ENCODE results near the gene FBL.
"Not testable (repeated sequence)": the region's sequence is repeated elsewhere in the genome, so short reads cannot be mapped to it uniquely, and the experiment has no call there.

FBL gene

DNA sequence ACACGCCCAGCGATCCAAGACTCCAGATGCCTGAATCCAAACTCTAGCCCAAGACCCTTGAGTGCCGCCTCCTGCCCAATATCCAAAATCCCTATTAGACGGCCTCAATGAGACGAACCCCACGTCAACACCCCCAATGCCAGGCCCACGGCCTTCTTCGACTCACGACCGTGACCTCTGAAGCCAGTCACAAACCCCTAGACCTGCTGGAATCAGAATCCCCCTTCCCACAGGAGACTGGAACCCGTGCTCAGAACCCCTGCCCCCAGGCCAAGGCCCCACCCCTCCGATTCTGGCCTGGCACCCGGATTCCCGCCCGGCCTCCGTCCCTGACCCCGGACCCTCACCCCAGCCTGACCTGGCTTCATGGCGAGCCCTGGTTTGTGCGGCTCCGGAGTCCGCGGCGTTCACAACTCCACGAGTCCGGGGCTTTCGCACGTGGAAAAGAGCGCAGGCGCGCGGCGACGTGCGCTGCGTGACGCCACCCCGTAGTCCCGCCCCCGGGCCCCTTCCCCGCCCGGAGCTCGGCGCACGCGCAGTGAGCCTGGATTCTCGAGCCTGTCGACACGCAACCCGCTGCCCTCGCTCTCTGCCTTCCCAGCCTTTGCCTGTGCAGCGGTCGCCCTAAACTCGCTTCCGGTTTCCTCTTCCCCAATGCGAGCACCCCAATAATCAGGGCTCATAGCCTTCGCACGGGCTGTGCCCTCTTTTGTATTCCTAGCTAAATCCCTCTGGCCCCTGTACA lies at the start of gene FBL:
FBL (minus strand) TSS at position 447 of the 745 bp plus-strand sequence; CDS start at position 368, 79 bp downstream.
- DNase-seq: peak; percentile 89

DNA sequence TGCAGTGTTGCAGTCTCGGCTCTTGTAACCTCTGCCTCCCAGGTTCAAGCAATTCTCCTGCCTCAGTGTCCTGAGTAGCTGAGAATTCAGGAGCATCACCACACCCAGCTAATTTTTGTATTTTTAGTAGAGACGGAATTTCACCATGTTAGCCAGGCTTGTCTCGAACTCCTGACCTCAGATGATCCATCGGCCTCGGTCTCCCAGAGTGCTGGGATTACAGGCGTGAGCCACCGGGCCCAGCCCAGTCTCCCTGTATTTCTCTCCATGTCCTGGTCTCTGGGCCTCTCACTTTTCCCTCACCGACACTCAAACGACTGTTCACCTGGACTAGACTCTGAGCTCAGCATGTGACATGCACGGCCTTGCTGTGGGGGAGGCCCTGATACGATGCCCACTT lies 48.9 kb upstream of the FBL start:
- DNase-seq: not testable (repeated sequence)

DNA sequence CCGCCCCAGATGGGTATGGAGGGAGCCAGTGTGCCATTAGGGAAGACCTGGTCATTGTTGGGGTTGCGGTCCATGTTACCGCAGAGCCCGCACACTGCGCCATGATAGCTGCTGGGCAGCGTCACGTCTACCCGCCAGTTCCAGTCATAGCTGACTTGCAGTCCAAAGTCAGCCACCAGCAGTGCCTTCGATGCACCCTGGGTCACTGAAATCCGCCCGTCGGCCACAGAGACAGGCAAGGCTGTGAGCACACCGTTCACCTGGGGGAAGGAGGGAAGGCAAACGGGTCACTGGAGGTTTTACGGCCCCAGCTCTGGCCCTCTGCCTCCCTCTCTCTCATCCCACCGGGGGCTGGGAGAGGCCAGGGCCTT lies 48.0 kb upstream of the FBL start:
- not testable (repeated sequence) for DNase-seq

DNA sequence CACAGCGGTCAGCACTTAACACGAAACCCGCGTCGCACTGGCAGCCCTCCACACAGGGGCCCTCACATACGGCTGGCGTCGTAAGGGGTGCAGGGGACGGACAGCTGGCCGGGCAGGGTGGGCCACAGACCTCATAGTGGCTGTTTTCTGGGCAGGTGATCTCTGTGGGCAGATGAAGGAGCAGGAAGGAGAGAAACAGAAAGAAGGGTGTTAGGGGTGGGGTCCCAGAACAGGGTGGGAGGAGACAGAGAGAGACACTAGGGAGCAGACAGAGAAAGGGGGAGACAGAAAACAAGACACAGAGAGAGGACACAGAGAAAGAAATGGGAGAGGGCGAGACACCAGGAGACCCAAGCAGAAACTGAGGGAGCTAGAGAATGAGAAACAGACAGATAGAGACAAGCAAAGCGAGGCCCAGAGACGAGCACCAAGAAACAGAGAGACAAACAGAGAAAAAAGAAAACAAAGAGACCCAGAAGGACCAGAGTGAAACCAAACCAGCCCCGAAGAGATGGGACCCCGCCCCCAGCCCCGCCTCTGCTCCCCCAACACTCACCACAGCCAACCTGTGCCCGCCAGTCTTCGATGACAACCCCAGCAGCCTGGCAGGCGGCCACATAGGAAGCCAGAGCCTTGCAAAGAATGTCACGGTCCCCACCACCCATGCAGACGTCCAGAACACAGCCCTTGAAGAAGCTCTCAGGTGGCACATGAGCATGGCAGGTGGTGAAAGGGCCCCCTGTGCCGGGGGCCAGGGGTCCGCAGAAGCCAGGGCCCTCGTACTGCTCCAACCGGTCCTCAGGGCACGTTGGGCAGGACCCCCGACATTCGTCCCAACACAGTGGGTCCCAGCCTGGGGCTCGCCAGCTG lies 47.4 kb upstream of the FBL start:
- peak; percentile 34 for DNase-seq

DNA sequence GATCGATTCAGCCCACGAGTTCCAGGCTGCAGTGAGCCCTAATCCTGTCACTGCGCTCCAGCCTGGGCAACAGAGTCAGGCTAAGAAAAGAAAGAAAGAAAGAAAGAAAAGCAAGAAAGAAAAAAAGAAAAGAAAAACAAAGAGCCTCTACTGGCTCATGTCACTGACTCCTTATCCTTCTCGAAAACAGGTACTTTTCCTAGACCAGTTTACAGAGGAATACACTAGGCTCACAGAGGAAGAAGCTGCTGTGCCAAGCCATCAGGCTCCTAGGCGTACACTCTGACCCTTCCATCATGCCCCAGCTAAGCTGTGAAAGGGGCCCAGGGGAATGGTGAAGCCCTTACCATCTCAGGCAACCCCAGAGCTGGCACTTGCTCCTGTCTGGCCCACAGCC lies 46.3 kb upstream of the FBL start:
- not testable (repeated sequence) for DNase-seq

DNA sequence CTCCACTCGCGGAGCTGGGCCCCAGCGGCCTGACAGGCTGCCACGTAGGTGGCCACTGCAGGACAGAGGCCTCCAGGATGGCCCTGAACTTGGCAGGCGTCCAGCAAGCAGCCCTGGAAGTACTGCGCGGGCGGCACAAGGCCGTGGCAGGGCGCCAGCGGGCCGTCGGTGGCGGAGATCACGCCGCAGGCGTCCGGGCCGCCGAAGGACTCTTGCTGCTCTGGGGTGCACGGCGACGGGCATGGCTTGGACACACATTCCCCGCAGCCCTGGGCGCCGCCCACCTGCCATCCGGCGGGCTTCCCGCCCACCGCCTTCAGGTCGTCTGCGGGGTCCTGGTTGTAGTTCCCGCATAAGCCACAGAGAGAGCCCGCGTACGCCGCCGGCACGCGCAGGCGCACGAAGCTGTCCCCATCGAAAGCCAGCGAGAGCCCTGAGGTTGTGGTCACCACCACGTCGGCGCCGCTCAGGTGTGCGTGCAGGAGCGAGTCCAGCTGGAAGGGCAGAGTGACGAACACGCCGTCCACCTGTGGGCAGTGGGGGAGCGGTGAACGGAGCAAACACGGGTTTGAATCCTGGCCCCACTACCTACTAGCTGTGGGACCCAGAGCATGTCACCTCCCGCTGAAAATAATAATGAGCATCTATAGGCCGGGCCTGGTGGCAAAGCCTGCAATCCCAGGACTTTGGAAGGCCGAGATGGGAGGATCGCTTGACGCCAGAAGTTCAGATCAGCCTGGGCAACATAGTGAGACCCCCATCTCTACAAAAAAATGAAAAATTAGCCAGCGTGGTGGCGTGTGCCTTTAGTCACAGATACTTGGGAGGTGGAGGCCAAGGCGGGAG lies 45.7 kb upstream of the FBL start:
- DNase-seq: not testable (repeated sequence)

DNA sequence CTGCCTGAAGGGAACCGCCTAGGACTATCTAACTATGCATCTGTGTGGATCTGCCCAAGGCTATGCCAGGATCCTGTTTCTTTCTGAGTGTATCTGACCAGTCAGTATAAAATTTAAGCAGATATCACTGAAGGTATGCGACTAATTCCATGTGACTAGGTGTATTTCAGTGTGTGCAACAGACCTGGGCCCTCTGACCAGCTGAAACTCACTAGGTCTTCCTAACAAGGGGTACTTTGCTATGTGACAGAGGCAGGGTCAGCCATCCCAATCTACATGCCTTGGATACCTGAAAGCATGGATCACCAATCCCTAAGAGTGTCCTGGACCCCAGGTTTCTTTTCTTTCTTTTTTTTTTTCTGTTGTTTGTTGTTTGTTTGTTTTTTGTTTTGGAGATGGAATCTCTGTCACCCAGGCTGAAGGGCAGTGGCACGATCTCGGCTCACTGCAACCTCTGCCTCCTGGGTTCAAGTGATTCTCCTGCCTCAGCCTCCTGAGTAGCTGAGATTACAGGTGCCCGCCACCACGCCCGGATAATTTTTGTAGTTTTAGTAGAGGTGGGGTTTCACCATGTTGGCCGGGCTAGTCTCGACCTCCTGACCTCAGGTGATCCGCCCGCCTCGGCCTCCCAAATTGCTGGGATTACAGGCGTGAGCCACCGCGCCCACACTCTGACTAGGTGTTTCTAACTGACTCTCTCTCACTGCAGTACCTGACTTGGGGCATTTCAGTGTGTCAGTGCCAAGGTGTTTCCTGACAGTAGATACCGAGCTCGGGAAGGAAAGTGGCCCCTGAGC lies 44.8 kb upstream of the FBL start:
- DNase-seq: no peak

DNA sequence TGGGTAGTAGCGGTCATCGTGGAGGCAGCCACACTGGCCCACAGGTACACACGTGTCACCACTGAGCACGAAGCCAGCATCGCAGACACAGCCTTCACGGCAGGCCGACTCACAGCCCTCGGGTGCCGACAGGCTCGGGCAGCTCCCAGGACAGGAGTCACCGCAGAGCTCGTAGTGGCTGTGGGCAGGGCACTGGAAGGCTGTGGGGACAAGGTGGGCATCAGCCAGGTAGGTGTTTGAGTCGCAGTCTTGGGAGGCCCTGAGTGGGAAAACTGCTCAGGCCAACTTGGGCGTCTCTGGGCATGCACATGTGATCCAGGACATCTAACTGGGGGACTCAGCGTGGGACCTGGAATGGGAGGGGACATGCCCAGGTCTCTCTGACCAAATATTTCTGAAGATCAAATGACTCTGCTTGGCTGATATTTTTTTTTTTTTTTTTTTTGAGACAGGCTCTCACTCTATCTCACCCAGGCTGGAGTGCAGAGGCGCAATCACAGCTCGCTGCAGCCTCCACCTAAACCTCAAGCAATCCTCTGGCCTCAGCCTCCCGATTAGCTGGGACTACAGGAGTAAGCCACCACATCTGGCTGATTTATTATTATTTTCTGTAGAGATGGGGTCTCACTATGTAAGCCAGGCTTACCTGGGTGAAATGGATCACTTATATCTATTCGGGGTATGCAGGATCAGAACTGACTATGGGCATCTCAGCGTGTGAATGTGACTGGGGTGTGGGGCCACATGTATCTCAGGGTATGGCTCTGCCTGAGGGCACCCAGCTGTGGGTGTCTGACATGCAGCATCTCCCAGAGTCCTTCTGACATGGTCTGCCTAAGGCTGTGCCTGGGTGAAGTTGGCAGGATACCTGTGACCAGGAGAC lies 43.9 kb upstream of the FBL start:
- not testable (repeated sequence) for DNase-seq

DNA sequence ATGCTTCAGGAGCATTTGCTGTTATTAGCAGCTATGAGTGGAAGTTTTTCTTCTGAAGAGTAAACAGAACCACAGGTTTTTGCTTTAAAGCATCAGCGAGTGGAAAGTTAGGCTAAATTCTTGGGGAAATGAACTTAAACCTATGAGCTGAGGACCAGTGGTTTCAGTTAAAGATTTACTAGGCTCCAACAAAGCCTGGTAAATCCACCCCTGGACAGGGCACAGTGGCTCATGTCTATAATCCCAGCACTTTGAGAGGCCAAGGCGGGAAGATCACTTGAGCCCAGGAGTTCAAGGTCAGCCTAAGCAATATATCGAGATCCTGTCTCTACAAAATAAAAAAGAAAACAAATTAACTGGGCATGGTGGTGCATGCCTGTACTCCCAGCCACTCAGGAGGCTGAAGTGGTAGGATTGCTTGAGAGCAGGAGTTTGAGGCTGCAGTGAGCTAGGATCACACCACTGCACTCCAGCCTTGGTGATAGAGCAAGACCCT lies 41.3 kb upstream of the FBL start:
- not testable (repeated sequence) for DNase-seq

DNA sequence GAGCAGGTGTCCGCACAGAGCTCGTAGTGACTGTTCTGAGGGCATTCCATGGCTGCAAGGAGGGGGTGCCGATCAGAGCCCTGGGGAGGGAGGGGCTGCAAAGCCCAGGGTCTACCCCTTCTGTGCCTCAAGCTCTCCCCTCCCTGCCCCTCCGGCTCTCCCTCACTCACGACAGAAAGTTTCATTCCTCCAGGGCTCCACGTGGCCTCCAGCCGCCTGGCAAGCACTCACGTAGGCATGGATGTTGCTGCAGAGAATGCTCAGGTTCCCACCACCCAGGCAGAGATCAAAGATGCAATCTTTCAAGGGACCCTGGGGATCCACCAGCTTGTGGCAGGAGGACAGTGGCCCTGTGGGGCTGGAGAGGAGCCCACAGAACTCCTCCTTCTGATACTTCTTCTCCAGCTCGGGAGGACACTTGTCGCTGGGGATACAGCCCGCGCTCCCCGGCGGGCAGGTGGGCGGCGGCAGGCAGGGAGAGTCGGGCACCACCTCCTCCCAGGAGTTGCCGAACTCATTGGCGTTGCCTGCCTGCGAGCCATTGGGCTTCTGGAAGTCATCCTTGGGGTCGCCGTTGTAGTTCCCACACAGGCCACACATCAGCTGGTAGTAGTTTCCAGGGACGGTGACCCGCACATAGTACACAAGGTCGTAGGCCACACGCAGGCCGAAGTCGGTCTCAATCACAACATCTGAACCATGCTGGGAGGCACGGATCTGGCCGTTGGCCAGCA lies 39.8 kb upstream of the FBL start:
- not testable (repeated sequence) for DNase-seq

DNA sequence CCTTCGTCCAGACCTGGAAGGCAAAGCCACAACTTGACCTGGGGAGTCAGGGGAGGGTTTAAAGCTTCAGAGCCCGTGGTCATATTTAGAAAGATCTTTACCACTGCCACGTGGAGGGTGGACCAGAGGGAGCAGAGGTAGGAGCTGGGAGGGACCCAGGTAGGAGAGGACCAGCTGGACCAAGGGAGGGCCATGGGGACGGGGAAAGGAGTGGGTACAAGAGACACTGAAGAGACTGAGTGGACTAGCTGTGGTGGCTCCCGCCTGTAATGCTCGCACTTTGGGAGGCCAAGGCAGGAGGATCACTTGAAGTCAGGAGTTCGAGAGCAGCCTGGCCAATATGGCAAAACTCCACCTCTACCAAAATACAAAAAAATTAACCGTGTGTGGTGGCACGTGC lies 38.5 kb upstream of the FBL start:
- not testable (repeated sequence) for DNase-seq

DNA sequence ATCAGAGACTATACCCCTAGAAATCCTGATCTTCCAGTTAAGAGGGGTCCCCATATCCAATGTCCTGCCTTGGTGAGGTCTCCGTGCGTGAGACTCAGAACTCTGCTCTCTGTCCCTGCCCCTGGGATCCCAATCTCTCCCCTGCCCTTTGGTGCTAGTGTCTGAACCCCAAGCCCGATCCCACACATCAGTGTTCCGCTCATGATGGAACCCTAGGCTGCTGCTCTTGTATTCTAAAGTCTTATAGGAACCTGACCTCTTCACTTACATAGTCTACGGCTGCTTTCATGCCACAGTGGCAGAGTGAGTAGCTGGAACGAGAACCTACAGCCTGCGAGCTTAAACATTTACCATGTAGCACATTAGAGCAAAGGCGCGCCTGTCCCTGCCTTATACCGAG lies 36.5 kb upstream of the FBL start:
- DNase-seq: not testable (repeated sequence)

DNA sequence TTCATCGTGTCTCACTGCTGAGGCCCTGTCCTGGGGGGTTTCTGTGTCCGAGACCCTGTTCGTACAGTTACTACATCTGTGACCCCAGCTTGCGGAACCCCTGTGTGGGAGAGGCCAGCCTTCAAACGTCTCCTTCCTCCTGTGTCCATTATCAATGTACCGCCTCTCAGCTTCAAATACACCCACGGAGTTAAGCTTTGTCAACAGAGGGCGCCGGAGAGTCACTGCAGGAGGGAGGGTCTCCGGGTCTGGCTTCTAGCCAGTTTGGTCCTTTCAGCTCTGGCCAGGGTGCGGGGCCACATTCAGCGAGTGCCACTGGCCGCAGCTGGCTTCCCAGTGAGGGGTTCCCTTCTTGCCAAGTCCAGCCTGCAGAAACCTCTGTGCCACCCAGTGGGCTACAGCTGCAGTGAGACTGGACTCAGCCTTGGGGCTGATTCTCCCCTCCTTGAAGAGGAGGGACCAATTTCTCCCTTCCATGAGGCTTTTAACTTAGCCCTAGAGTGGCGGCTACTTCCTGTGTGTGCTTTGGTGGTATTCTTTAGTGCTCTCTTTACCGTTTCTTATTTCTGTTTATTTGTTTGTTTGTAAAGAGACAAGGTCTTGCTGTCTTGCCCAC lies 35.4 kb upstream of the FBL start:
- not testable (repeated sequence) for DNase-seq

DNA sequence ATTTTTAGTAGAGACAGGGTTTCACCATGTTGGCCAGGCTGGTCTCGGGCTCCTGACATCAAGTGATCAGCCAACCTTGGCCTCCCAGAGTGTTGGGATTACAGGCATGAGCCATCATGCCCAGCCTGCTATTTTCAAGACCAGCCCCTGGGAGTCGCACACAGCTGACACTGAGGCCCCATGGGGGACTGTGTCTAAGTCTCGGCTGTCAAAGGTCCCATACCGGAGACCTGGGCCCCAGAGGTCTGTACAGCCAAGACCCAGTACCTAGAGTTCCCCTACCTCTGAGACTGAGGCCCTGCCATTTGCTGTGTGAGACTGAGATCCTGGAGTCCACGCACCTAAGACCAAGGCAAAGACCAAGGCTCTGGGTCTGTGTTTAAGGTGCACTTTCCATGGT lies 34.1 kb upstream of the FBL start:
- DNase-seq: not testable (repeated sequence)

DNA sequence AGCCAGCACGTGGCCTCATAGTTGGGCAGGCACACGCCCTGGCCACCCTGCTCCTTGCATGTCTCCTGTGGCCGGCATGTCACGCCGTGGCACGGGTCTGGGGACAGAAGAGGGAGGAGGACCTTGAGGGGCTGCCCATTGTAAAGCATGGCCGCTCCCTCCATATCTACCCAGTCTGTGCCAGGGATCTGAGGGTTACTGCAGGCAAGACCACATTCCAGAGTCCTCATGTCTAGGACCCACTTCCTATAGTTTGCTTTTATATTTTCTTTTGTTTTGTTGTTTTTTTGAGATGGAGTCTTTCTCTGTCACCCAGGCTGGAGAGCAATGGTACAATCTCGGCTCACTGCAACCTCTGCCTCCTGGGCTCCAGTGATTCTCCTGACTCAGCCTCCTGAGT lies 33.6 kb upstream of the FBL start:
- not testable (repeated sequence) for DNase-seq

DNA sequence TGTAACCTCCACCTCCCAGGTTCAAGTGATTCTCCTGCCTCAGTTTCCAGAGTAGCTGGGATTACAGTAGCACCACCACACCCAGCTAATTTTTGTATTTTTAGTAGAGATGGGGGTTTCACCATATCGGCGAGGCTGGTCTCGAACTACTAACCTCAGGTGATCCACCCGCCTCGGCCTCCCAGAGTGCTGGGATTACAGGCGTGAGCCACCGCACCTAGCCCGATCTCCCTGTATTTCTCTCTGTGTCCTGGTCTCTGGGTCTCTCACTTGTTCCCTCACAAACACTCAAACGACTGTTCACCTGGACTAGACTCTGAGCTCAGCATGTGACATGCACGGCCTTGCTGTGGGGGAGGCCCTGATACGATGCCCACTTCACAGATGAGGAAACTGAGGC lies 32.7 kb upstream of the FBL start:
- DNase-seq: not testable (repeated sequence)

DNA sequence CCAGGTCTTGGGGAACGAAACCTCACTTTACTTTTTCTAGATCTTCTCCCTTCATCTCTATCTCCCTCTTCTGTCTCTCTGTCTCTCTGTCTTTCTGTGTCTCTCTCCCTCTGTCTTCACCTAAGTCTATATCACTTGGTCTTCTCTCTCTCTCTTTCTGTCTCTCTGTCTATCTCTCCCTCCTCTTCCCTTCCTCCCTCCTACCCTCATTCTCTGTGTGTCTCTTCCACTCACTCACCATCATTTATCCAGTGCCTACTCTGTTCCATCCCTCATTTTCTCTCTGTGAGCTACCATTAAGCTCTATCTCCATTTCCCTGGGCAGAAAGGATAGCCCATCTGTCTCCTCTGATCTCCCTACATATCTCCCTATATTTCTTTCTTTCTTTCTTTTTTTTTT lies 32.2 kb upstream of the FBL start:
- no peak for DNase-seq

DNA sequence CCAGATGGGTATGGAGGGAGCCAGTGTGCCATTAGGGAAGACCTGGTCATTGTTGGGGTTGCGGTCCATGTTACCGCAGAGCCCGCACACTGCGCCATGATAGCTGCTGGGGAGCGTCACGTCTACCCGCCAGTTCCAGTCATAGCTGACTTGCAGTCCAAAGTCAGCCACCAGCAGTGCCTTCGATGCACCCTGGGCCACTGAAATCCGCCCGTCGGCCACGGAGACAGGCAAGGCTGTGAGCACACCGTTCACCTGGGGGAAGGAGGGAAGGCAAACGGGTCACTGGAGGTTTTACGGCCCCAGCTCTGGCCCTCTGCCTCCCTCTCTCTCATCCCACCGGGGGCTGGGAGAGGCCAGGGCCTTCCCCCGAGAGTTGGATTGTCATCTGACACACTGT lies 31.8 kb upstream of the FBL start:
- not testable (repeated sequence) for DNase-seq

DNA sequence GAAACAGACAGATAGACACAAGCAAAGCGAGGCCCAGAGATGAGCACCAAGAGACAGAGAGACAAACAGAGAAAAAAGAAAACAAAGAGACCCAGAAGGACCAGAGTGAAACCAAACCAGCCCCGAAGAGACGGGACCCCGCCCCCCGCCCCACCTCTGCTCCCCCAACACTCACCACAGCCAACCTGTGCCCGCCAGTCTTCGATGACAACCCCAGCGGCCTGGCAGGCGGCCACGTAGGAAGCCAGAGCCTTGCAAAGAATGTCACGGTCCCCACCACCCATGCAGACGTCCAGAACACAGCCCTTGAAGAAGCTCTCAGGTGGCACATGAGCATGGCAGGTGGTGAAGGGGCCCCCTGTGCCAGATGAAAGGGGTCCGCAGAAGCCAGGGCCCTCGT lies 31.3 kb upstream of the FBL start:
- DNase-seq: not testable (repeated sequence)

DNA sequence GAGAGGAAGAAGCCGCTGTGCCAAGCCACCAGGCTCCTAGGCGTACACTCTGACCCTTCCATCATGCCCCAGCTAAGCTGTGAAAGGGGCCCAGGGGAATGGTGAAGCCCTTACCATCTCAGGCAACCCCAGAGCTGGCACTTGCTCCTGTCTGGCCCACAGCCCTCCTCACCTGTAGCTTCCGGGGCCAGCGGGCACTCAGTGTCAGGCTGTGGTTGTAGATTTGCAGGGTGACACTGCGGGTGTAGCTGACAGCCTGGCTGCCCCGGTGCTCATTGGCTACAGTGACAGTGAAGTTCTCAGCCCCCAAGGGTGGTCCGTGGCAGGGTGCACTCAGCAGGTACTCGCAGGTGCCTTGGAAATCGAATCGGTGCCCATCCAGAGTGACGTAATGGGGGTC lies 30.3 kb upstream of the FBL start:
- not testable (repeated sequence) for DNase-seq
